ENCODE measurements around the gene PDYN. TPM values are rescaled to one million over a fixed set of nuclear protein-coding genes. Genes with fewer than 3 reads are reported as not detected.

Gene PDYN
- total RNA-seq, 1 experiment from 2014 or later: not detected

- Histone ChIP-seq H3K4me3 (ENCODE audit: low read depth, low read length, poor library complexity, severe bottlenecking) (no peak overlapping the region), H3K9me3 (ENCODE audit: low read depth, low read length, poor library complexity, severe bottlenecking) (no peaks in the 10 kb centered on the region), H3K27ac (ENCODE audit: low read depth, low read length, poor library complexity, severe bottlenecking) (no peak overlapping the region), H3K4me1 (ENCODE audit: insufficient read depth, low read length, poor library complexity, severe bottlenecking) (no peaks in the 10 kb centered on the region), H3K27me3 (replicated peaks; ENCODE audit: insufficient read depth, low read depth, low read length, poor library complexity) (peaks cover 25% of the 10 kb centered on the region), H3K36me3 (ENCODE audit: insufficient read depth, low read length, poor library complexity, severe bottlenecking) (no peaks in the 10 kb centered on the region)
- POLR2A ChIA-PET (ENCODE audit: low non-redundant PET): no interaction called here
- no TSS peak for BruUV-seq (replicated peaks)
- no peak for DNase-seq (ENCODE audit: low spot score)
- no peak for TF ChIP-seq CTCF (conservative IDR thresholded peaks at IDR 0.05; ENCODE audit: low read depth, low read length)
- TF ChIP-seq EZH2 (IDR thresholded peaks at IDR 0.05; ENCODE audit: borderline replicate concordance, low read depth, low read length, poor library complexity, severe bottlenecking): no peak
- CTCF ChIA-PET: interaction anchor here (1.0 kb wide), 1 partner anchor 9 kb away, joined by 3 read pairs; no protein-coding TSS in a partner anchor
- intact Hi-C loops (cut with micrococcal nuclease; ENCODE audit: unreplicated experiment): no loop called here
These were observed 7.3 kb upstream of the PDYN start for GRCh38 chr20:2001119-2001518.

- Histone ChIP-seq H3K9me3 (ENCODE audit: low read depth, low read length, poor library complexity, severe bottlenecking) (no peaks in the 10 kb centered on the region), H3K4me1 (ENCODE audit: insufficient read depth, low read length, poor library complexity, severe bottlenecking) (no peaks in the 10 kb centered on the region), H3K27me3 (replicated peaks; ENCODE audit: insufficient read depth, low read depth, low read length, poor library complexity) (peaks cover 29% of the 10 kb centered on the region), H3K27ac (ENCODE audit: low read depth, low read length, poor library complexity, severe bottlenecking) (no peak overlapping the region), H3K4me3 (ENCODE audit: low read depth, low read length, poor library complexity, severe bottlenecking) (no peak overlapping the region), H3K36me3 (ENCODE audit: insufficient read depth, low read length, poor library complexity, severe bottlenecking) (no peaks in the 10 kb centered on the region)
- POLR2A ChIA-PET (ENCODE audit: low non-redundant PET): no interaction called here
- TF ChIP-seq EZH2 (IDR thresholded peaks at IDR 0.05; ENCODE audit: borderline replicate concordance, low read depth, low read length, poor library complexity, severe bottlenecking) (no peak), CTCF (conservative IDR thresholded peaks at IDR 0.05; ENCODE audit: low read depth, low read length) (no peak)
- intact Hi-C loops (cut with micrococcal nuclease; ENCODE audit: unreplicated experiment): no loop called here
- DNase-seq (ENCODE audit: low spot score): no peak
- CTCF ChIA-PET: no interaction called here
- no TSS peak for BruUV-seq (replicated peaks)
These were observed 6.4 kb upstream of the PDYN start for GRCh38 chr20:2000285-2000684.

- no TSS peak for BruUV-seq (replicated peaks)
- intact Hi-C loops (cut with micrococcal nuclease; ENCODE audit: unreplicated experiment): no loop called here
- Histone ChIP-seq H3K9me3 (ENCODE audit: low read depth, low read length, poor library complexity, severe bottlenecking) (no peaks in the 10 kb centered on the region), H3K4me3 (ENCODE audit: low read depth, low read length, poor library complexity, severe bottlenecking) (no peak overlapping the region), H3K36me3 (ENCODE audit: insufficient read depth, low read length, poor library complexity, severe bottlenecking) (no peaks in the 10 kb centered on the region), H3K27ac (ENCODE audit: low read depth, low read length, poor library complexity, severe bottlenecking) (no peak overlapping the region), H3K4me1 (ENCODE audit: insufficient read depth, low read length, poor library complexity, severe bottlenecking) (no peaks in the 10 kb centered on the region), H3K27me3 (replicated peaks; ENCODE audit: insufficient read depth, low read depth, low read length, poor library complexity) (peaks cover 43% of the 10 kb centered on the region)
- TF ChIP-seq CTCF (conservative IDR thresholded peaks at IDR 0.05; ENCODE audit: low read depth, low read length) (no peak), EZH2 (IDR thresholded peaks at IDR 0.05; ENCODE audit: borderline replicate concordance, low read depth, low read length, poor library complexity, severe bottlenecking) (no peak)
- CTCF ChIA-PET: no interaction called here
- POLR2A ChIA-PET (ENCODE audit: low non-redundant PET): no interaction called here
- no peak for DNase-seq (ENCODE audit: low spot score)
These were observed 4.9 kb upstream of the PDYN start for GRCh38 chr20:1998715-1999114.
